ENCODE data around the gene MEI4.

Gene MEI4

DNA sequence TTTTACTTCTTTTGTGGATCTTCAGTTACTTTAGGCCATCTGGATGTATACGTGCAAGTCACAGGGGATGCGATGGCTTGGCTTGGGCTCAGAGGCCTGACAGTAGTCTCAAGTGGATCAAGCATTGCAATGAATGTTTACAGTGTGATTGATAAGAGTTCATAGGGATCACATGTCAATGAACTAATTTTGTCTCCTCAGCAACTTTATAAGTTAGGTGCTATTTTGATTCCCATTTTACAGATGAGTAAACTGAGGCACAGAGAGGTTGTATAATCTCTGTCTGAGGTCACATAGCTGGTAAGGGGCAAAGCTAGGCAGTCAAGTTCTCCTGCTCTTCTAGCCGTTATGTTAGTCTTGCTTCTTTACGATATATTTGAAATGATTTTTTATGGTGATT is 13.5 kb downstream of the MEI4 start:
- CTCF ChIA-PET: no interaction called here
- POLR2A ChIA-PET: no interaction called here
- no peak for DNase-seq (ENCODE audit: low read depth, low spot score)
- TF ChIP-seq, protein P1, sequence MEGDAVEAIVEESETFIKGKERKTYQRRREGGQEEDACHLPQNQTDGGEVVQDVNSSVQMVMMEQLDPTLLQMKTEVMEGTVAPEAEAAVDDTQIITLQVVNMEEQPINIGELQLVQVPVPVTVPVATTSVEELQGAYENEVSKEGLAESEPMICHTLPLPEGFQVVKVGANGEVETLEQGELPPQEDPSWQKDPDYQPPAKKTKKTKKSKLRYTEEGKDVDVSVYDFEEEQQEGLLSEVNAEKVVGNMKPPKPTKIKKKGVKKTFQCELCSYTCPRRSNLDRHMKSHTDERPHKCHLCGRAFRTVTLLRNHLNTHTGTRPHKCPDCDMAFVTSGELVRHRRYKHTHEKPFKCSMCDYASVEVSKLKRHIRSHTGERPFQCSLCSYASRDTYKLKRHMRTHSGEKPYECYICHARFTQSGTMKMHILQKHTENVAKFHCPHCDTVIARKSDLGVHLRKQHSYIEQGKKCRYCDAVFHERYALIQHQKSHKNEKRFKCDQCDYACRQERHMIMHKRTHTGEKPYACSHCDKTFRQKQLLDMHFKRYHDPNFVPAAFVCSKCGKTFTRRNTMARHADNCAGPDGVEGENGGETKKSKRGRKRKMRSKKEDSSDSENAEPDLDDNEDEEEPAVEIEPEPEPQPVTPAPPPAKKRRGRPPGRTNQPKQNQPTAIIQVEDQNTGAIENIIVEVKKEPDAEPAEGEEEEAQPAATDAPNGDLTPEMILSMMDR (IDR thresholded peaks at IDR 0.05; ENCODE audit: insufficient read depth, low read length, missing control alignments): no peak
- H3K4me3 ChIP-seq (ENCODE audit: low read depth, low read length): no peak overlapping the region

DNA sequence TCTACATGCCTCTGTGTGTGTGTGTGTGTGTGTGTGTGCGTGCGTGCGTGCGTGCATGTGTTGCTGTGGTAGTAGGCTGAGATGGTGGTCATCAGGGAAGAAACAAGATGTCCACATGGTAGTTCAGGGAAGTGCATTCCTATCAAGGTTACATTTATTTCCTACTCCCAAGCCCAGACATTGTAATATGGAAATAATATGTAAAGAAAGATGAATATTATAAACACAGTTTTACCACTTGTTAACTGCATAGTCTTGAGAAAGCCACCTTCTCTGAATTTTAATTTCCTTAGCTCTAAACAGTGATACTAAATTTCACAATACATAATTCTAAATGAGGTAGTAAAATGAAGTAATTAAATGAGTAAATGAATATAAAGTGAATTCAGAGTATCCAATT is 14.0 kb downstream of the MEI4 start:
- POLR2A ChIA-PET: no interaction called here
- no peak for DNase-seq (ENCODE audit: low read depth, low spot score)
- CTCF ChIA-PET: no interaction called here
- H3K4me3 ChIP-seq (ENCODE audit: low read depth, low read length): no peak overlapping the region
- TF ChIP-seq, protein P1 (IDR thresholded peaks at IDR 0.05; ENCODE audit: insufficient read depth, low read length, missing control alignments): no peak

DNA sequence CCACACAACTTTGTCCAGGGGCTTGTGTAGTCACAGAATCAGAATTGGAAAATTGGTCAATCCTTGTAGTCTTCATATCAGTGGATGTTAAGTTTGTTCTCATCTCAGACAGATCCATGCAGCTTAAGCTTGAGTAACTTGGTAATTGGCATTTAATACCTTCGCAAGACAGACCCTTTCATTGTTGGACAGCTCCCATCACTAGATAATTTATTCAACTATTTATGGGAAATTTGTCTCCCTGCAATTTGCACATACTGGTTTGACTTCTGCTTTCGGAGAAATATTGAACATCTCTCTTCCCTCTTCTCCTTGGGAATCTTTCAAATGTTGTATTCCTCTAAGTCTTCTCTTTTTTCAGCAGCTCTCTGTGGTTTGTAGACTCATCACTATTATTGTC is 17.1 kb downstream of the MEI4 start:
- TF ChIP-seq, protein P1 (IDR thresholded peaks at IDR 0.05; ENCODE audit: insufficient read depth, low read length, missing control alignments): no peak
- POLR2A ChIA-PET: no interaction called here
- no peak for DNase-seq (ENCODE audit: low read depth, low spot score)
- CTCF ChIA-PET: no interaction called here
- H3K4me3 ChIP-seq (ENCODE audit: low read depth, low read length): no peak overlapping the region

- no peak overlapping the region for H3K4me3 ChIP-seq (ENCODE audit: low read depth, low read length)
- no peak for DNase-seq (ENCODE audit: low read depth, low spot score)
- CTCF ChIA-PET: no interaction called here
- POLR2A ChIA-PET: no interaction called here
- TF ChIP-seq, protein P1 (IDR thresholded peaks at IDR 0.05; ENCODE audit: insufficient read depth, low read length, missing control alignments): no peak
Observed at GRCh38 chr6:77674211-77674610, 21.4 kb downstream of the MEI4 start.

DNA sequence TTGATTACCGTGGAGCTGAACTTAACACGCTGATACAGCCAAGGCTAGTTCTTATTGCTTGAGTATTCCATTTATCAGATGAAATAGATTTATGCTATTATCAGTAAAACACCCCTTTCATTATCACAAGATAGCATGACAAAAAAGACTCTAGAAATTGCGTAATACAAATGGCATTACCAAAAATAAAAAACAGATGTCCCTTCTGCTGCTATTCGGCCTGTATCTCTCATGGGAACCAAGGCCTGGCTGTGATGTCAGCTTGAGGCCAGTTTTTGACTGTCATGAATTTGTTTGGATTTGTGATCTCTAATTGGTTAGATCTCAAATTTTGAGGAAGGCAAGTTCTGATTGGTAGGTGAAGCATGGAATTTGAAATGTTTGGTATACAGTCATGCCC is 25.2 kb downstream of the MEI4 start:
- H3K4me3 ChIP-seq (ENCODE audit: low read depth, low read length): no peak overlapping the region
- ChIA-PET POLR2A (no interaction called here), CTCF (no interaction called here)
- DNase-seq (ENCODE audit: low read depth, low spot score): no peak
- TF ChIP-seq, protein P1 (IDR thresholded peaks at IDR 0.05; ENCODE audit: insufficient read depth, low read length, missing control alignments): no peak

DNA sequence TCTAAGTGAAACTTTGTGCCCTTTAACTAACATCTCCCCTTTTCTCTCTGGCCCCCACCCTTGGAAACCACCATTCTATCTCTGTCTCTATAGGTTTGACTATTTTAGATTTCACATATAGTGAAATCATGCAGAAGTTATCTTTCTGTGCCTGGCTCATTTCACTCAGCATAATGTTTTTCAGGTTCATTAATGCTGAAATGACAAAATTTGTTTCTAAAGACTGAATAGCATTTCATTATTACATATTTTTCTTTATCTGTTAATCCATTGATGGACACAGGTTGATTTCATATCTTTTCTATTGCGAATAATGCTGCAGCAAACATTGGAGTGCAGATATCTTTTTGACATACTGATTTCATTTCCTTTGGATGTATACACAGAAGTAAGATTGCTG is 30.7 kb downstream of the MEI4 start:
- no peak overlapping the region for H3K4me3 ChIP-seq (ENCODE audit: low read depth, low read length)
- ChIA-PET CTCF (no interaction called here), POLR2A (no interaction called here)
- DNase-seq (ENCODE audit: low read depth, low spot score): no peak
- TF ChIP-seq, protein P1 (IDR thresholded peaks at IDR 0.05; ENCODE audit: insufficient read depth, low read length, missing control alignments): no peak
